ENCODE data around the gene FYN. TPM values are rescaled to one million over a fixed set of nuclear protein-coding genes. Genes with fewer than 3 reads are reported as not detected.

Gene FYN
- total RNA-seq, 1 experiment from 2014 or later = 18.5 TPM

DNA sequence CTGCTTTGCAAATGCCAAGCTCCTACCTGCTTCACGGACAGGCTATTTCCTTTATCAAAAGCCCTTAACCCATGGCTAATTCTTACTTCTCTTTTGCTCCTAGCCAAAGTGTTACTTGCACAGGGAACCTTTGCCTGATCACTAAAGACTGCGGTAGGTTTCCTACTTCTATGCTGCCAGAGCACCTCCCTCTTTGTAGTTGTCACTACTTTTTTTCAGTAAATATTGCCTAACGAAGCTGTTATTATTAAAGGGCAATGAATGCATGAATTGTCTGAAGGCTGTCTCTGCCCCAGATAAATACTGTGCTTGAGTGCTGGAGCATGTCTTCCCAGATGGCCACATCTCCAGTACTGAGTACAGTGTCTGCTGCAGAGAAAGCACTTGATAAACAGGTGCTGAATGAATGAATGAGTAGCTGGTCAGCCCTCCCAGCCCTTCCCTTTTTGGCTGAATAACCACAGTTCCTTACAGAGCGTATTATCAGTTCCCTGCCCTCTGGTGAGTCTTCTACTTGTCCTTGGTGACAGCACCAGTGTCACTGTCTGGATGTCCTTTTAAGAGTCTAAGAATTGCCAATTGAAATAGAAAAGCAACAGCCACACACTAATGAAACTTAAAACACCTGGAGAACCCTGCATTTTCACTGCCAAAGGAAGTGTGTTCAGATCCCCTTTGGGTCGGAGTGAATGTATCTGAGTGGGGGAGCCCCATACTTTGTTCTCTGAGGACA is 194.0 kb downstream of the FYN start:
- ChIA-PET RAD21 (ENCODE audit: low non-redundant PET in 1 of 2, low total read pairs in 2 of 2, uncharacterized antibody in 2 of 2, unreplicated experiment in 2 of 2) (no interaction called here), POLR2A (no interaction called here), CTCF (no interaction called here)
- no peaks in the 10 kb centered on the region for H3K36me3 ChIP-seq (ENCODE audit: control insufficient read depth in 1 of 2, insufficient read depth in 2 of 2, low read length in 2 of 2)
- H3K4me2 ChIP-seq (ENCODE audit: low read length) = no peak overlapping the region
- DNase-seq (ENCODE audit: low read depth, low spot score) = no peak
- H3K27ac ChIP-seq (ENCODE audit: low read depth, low read length) = no peak overlapping the region
- H3K79me2 ChIP-seq (ENCODE audit: insufficient read depth, low read length) = no peaks in the 10 kb centered on the region
- no peaks in the 10 kb centered on the region for H3K9me2 ChIP-seq (ENCODE audit: insufficient read depth)
- no peak for TF ChIP-seq SRF (IDR thresholded peaks at IDR 0.05; ENCODE audit: low read depth)
- TF ChIP-seq FOSL1 (IDR thresholded peaks at IDR 0.05; ENCODE audit: low read depth) = no peak
- TF ChIP-seq, protein P1, sequence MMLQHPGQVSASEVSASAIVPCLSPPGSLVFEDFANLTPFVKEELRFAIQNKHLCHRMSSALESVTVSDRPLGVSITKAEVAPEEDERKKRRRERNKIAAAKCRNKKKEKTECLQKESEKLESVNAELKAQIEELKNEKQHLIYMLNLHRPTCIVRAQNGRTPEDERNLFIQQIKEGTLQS (IDR thresholded peaks at IDR 0.05) = no peak
- TF ChIP-seq MAX (IDR thresholded peaks at IDR 0.05) = no peak
- no peak for TF ChIP-seq SP1 (IDR thresholded peaks at IDR 0.05; ENCODE audit: low read depth)
- TF ChIP-seq SIN3A (IDR thresholded peaks at IDR 0.05; ENCODE audit: low read depth) = no peak
- H3K4me3 ChIP-seq (replicated peaks in 1 of 2; ENCODE audit: low read depth in 1 of 2, low read length in 2 of 2) = no peak overlapping the region
- no peaks in the 10 kb centered on the region for H3K9me3 ChIP-seq (ENCODE audit: control insufficient read depth in 1 of 2, insufficient read depth in 1 of 2, low read depth in 1 of 2, low read length in 2 of 2)
- no peak for ATAC-seq
- no peak overlapping the region for H2AFZ ChIP-seq (ENCODE audit: low read depth, low read length, poor library complexity, severe bottlenecking)
- intact Hi-C loops (cut with micrococcal nuclease) = no loop called here
- H3K27me3 ChIP-seq (ENCODE audit: insufficient read depth, low read length) = no peaks in the 10 kb centered on the region
- H3K4me1 ChIP-seq (ENCODE audit: control insufficient read depth in 1 of 2, insufficient read depth in 2 of 2, low read length in 2 of 2) = no peaks in the 10 kb centered on the region
- BruUV-seq (replicated peaks) = no TSS peak
- no peaks in the 10 kb centered on the region for H4K20me1 ChIP-seq (ENCODE audit: insufficient read depth)
- no peak overlapping the region for H3K9ac ChIP-seq (ENCODE audit: low read length)

- Histone ChIP-seq H3K9me2 (ENCODE audit: insufficient read depth) (no peaks in the 10 kb centered on the region), H3K36me3 (ENCODE audit: control insufficient read depth in 1 of 2, insufficient read depth in 2 of 2, low read length in 2 of 2) (no peaks in the 10 kb centered on the region; a peak in 1 of 4 replicates), H3K9me3 (ENCODE audit: control insufficient read depth in 1 of 2, insufficient read depth in 1 of 2, low read depth in 1 of 2, low read length in 2 of 2) (no peaks in the 10 kb centered on the region), H3K4me1 (ENCODE audit: control insufficient read depth in 1 of 2, insufficient read depth in 2 of 2, low read length in 2 of 2) (no peaks in the 10 kb centered on the region), H4K20me1 (ENCODE audit: insufficient read depth) (no peaks in the 10 kb centered on the region), H3K4me2 (ENCODE audit: low read length) (no peak overlapping the region), H3K9ac (ENCODE audit: low read length) (no peak overlapping the region), H2AFZ (ENCODE audit: low read depth, low read length, poor library complexity, severe bottlenecking) (no peak overlapping the region), H3K4me3 (replicated peaks in 1 of 2; ENCODE audit: low read depth in 1 of 2, low read length in 2 of 2) (no peak overlapping the region), H3K27ac (ENCODE audit: low read depth, low read length) (no peak overlapping the region), H3K79me2 (ENCODE audit: insufficient read depth, low read length) (no peaks in the 10 kb centered on the region), H3K27me3 (ENCODE audit: insufficient read depth, low read length) (no peaks in the 10 kb centered on the region)
- ATAC-seq (no peak), DNase-seq (ENCODE audit: low read depth, low spot score) (no peak)
- POLR2A ChIA-PET = interaction anchor here (0.7 kb wide), 1 partner anchor 11 kb away, joined by 3 read pairs; no protein-coding TSS in a partner anchor
- intact Hi-C loops (cut with micrococcal nuclease) = no loop called here
- CTCF ChIA-PET = interaction anchor here (1.3 kb wide), 1 partner anchor 33 kb away, joined by 3 read pairs; no protein-coding TSS in a partner anchor
- RAD21 ChIA-PET (ENCODE audit: low non-redundant PET in 1 of 2, low total read pairs in 2 of 2, uncharacterized antibody in 2 of 2, unreplicated experiment in 2 of 2) = no interaction called here
- BruUV-seq (replicated peaks) = no TSS peak
- TF ChIP-seq SP1 (IDR thresholded peaks at IDR 0.05; ENCODE audit: low read depth) (no peak), ELF1 (IDR thresholded peaks at IDR 0.05; ENCODE audit: borderline replicate concordance, low read depth) (no peak), FOSL1 (IDR thresholded peaks at IDR 0.05; ENCODE audit: low read depth) (no peak), EZH2 (IDR thresholded peaks at IDR 0.05) (no peak), POLR2A (IDR thresholded peaks at IDR 0.05; ENCODE audit: borderline replicate concordance, extremely low read depth, insufficient read depth, insufficient read length) (no peak), ZFX (IDR thresholded peaks at IDR 0.05) (no peak), ZNF274 (IDR thresholded peaks at IDR 0.05; ENCODE audit: low read depth, low read length) (no peak), TCF7L2 (IDR thresholded peaks at IDR 0.05; ENCODE audit: borderline replicate concordance, extremely low read depth, insufficient read depth, insufficient read length) (no peak), CTCF (IDR thresholded peaks at IDR 0.05 in 2 of 3, conservative IDR thresholded peaks at IDR 0.05 in 1 of 3; ENCODE audit: borderline replicate concordance in 1 of 3, insufficient read depth in 1 of 3, low read depth in 2 of 3, low read length in 2 of 3) (no peak)
- TF ChIP-seq, protein P1 (IDR thresholded peaks at IDR 0.05) = no peak
These were observed 195.8 kb downstream of the FYN start for GRCh38 chr6:111677249-111677990.
